Stromal cell of bone marrow (primary cell): ENCODE data around the gene S100A3.

Experiments used
- DNase-seq: peaks from one replicate; pipeline ENCODE4 v3.0.0-alpha.2; 2012; ENCODE audit warnings: low read depth

S100A3 gene

GRCh38 chr1:153547560-153548551 is 1.2 kb downstream of the S100A3 start:
- DNase-seq = no peak

GRCh38 chr1:153546796-153547559 is 2.1 kb downstream of the S100A3 start:
- no peak for DNase-seq

GRCh38 chr1:153546371-153546770 is 2.7 kb downstream of the S100A3 start:
- DNase-seq = no peak

GRCh38 chr1:153545067-153546055 is 3.7 kb downstream of the S100A3 start, which contains the start of gene S100A4:
S100A4 (minus strand) TSS chr1:153545806; CDS start chr1:153544794, 1,012 bp downstream.
- DNase-seq = peak; percentile 91

GRCh38 chr1:153544453-153545066 is 4.5 kb downstream of the S100A3 start:
- DNase-seq = no peak

GRCh38 chr1:153543736-153544135 is 5.3 kb downstream of the S100A3 start:
- DNase-seq = no peak

GRCh38 chr1:153542956-153543711 is 5.9 kb downstream of the S100A3 start:
- no peak for DNase-seq

GRCh38 chr1:153541641-153542590 is 7.1 kb downstream of the S100A3 start:
- DNase-seq = no peak

- DNase-seq = no peak
Measured at GRCh38 chr1:153540394-153541361, 8.4 kb downstream of the S100A3 start, which contains the start of gene S100A5. S100A5 (minus strand) TSS chr1:153540934; CDS start chr1:153540191, 743 bp downstream.

GRCh38 chr1:153539395-153540093 is 9.5 kb downstream of the S100A3 start:
- DNase-seq = no peak

- no peak for DNase-seq
Measured at GRCh38 chr1:153538315-153538821, 10.7 kb downstream of the S100A3 start.

- DNase-seq = no peak
Measured at GRCh38 chr1:153537376-153537730, 11.7 kb downstream of the S100A3 start.

- no peak for DNase-seq
Measured at GRCh38 chr1:153536671-153537375, 12.2 kb downstream of the S100A3 start.

- peak; percentile 89 for DNase-seq
Measured at GRCh38 chr1:153536012-153536670, 12.9 kb downstream of the S100A3 start.

GRCh38 chr1:153535242-153536011 is 13.6 kb downstream of the S100A3 start, which contains the start of gene S100A6:
S100A6 (minus strand) TSS chr1:153535991; CDS start chr1:153535339, 652 bp downstream.
- DNase-seq = no peak
